HG02571 (cell line): ENCODE data around the gene TMEM132A.

Experiments
- ATAC-seq: cut with Tn5 transposase; IDR thresholded peaks from one replicate; pipeline ENCODE4 v1.9.1; 2021; ENCODE audit warnings: mild to moderate bottlenecking, moderate library complexity; ENCODE audit not compliant: unreplicated experiment

The TMEM132A gene

DNA sequence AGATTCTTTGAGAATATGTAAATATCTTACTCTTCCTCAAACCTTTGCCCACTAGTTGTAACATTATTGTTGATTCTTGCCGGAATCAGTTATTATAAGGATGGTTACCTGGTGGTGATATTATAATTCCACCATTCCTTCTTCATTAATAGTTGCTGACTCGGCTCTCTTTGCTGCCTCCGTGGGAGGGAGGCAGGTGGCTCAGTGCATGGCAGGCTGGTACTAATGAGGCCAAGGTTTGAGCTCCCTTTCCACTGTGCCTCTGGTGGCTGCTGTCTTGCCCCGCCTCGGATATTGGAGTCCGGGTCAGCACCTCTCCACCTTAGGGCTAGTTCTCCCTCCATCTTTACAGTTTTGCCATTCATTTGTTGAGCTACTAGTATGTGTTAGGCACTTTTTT is 59.9 kb downstream of the TMEM132A start:
- ATAC-seq = no peak

DNA sequence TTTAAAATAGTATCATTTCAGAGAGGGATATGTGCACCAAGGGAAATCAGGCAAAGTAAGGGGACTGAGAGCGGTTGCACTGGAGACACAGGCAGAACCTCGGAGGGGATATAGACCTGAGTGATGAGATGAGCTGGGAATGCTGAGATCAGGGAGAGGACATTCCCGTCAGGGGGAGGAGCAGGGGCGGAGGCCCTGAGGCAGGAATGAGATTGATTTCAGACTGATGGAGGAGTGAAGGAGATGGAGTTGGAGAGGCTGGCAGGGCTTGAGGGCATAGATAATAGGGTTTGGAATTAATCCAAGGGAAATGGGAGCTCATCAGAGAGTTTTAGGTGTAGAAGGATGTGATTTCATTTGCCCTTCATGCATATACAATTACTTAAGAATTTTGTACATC is 60.4 kb downstream of the TMEM132A start:
- ATAC-seq = no peak

DNA sequence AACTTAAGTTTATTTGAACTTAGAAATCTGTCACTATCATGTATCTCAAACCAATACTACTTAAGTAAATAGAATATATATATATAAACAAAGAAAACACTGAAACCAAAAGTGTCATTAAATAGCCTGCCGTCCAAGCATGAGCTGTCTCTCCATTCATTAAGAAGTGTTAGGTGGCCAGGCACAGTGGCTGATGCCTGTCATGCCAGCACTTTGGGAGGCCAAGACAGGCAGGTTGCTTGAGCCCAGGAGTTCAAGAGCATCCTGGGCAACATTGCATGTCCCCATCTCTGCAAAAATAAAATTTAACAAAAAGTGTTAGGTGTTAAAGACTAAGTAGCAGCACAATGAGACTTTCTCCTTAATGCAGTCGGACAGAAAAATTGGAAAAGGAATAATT is 61.2 kb downstream of the TMEM132A start:
- no peak for ATAC-seq

DNA sequence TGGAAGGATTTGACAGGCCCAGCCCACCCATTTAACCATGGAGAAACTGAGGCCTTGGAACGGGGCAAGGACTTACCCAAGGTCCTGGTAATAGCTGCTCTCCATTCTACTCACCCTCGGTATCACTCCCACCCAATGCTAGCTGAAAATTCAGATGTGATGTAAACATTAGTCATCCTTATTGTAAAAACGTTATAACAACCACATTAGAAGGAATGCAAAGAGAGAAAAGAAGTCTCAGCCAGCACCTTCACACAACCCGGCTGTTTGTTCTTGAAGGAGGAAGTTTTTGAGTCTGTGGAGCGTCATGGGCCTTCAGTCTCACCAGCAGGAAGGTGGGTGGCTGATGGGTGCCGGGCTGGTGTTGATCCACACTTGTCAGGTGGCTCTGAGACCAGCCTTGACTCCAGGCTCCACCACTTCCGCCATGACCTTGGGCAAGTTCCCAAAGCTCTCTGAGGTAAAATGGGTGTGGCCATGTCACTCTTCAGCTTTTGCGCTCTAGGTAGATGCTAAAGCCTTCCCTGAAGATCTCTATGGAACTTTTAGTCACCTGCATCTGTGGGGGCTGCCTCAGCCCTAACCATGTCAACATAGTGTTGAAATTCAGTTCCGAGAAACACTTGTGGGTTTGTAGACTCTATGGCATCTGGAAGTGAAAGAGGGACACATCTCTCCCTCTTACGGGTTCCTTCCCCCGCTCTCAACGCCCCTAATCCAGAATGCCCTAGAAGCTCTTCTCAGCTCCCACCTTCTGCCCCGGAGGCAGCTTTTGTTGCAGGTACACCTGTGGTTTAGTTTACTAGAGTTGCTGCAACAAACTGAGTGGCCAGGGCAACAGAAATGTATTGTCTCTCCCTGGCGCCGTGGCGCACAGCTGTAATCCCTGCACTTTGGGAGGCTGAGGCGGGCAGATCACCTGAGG is 62.0 kb downstream of the TMEM132A start:
- ATAC-seq = no peak
